Stimulated activated CD4-positive, alpha-beta T cell treated with anti-CD3 and anti-CD28 coated beads, Interleukin-2, amount 100 ng/mL, for 4 hours (primary cell): ENCODE results near the gene PLD4.

Experiments
- DNase-seq: peaks from one replicate; pipeline ENCODE4 v3.0.0-alpha.2; 2020; ENCODE audit warnings: low read depth

PLD4 gene

DNA sequence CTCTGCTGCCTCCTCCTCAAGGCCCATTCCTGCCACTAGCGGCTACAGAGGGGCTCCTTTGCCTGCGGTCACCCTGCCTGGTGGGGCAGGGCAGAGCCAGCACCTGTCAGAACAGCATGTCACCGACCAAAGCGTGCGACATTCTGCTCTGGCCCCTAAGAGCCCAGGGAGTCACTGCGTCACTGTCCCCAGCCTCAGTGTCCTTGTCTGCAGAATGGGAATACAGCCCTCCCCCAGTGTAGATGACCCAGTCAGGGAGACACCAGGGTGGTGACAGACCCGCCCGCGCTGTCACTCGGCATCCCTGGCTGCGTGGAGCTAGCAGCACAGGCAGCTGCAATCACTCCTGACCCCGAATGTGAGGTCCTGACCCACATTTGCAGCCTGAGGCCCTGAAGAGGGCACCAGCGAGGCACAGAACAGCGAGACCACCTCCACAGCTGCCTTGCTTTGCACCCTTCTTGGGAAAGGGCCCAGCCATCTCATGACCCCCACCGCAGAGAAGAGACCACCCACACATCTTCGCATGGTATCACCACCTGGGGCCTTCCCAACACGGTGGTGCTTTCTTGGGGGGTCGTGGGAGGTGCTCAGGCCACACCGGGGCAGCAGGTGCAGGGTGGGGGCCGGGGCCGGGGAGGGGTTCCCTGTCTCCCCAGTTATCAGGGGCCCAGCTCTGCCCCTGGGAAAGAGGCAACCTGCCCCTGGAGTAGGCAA is 51.0 kb downstream of the PLD4 start:
- DNase-seq: no peak

GRCh38 chr14:104976198-104977007 is 51.7 kb downstream of the PLD4 start:
- peak; percentile 74 for DNase-seq

DNA sequence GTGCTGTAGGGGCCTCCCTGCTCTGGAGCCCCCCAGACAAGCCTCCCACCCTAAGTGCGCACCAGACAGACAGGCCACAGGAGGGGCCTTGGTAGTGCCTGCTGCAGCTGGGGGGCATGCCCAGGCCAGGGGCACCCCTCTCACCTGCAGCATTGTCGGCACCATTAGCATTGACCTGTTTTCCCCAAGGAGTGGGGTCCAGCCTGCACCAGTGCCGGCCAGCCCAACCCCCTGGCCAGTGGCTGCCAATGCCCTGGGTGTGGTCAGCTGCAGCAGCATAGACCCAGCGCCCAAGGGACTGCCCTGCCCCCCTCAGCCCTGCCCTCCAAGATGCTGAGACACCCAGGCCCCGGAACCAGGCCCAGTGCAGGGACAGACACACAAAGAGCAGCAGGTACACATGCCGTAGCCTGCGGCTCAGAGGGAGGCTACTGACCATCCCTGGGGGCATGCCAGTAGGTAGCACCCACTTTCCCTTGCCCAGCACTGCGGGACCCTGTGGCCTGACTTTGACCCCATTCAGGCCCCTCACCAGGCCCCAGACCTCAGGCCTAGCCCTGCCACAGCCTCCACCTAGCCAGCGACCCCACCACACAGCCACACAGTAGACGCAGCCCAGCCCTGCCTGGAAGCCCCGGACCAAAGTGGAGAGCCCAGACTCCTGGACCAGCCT is 52.5 kb downstream of the PLD4 start:
- no peak for DNase-seq

- DNase-seq: peak; percentile 19
These were observed 53.3 kb downstream of the PLD4 start, which contains the start of gene AHNAK2 for GRCh38 chr14:104977681-104978653. TSS of gene AHNAK2 (minus strand) at chr14:104978374. CDS start at chr14:104978237, 137 bp downstream.

DNA sequence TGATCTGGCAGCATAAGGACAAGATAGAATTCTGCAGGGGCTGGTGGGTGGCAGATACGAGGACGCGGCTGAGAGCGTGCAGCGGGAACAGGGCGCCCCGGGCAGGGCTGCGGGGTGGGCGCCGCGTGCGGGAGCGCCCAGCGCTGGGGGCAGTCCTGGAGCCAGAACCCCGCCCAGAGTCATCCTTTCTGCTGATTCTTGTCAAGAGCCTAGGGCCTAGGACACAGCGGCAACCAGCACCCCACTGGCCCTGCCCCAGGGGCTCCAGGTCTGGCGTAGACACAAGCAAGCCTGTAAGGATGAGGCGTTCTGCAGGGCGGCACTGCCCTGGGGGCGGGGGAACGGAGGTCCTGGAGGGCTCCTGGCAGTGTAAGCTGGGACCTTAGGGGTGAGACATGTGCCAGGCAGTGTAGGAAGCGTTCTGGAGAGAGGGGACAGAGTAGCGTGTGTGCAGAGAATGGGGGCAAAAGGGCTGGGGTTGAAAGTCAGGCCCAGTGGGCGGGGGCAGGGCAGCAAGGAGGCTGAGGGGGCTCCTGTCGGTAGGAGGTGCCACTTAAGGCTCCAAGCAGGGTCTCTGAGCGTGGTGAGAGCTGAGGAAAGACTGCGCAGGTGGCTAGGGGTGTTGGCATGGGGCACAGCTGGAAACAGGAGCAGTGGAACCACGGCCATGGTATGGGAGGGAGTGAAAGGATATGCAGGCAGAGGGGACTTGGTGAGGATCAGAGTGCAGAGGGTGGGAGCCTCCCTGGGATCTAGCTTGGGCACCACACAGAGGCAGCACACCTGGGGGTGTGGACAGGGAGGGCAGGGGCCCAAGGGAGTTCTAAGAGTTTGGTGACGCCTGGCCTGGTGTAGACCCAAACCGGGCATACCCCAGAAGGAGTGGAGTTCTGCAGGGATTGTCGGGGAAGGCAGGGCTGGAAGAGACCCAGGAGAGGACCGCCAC is 54.3 kb downstream of the PLD4 start:
- DNase-seq: no peak

DNA sequence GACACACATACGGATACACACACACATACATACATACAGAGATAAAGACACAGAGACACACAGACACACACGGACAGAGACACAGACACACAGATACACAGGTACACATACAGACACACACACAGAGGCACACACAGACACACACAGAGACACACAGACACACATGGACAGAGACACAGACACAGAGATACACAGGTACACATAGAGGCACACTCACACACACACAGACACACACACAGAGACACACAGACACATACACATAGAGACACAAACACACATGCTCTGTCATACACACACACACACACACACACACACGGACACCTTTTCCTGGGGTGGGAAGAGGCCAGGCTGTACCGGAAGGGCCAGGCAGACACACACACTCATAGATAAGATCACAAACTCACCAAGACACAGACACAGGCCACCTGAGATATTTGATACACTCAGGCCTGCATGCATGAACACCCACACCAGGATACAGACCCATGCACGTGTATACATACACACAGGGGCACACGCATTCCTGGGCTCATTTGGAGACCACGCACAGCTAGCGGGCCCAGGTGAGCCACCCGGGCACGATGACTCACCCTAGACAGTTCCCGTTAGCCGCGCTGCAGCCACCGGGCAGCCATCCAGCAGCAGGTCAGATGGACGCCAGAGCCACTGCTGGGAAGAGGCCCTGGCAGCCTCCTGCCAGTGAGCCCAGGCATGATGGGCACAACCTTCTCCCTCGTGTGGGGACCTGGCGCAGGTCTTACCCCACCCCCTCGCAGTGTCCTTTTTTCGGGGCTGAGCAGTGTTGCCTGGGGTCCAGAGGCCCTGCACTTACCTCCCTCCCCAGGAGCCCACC is 55.3 kb downstream of the PLD4 start:
- no peak for DNase-seq

DNA sequence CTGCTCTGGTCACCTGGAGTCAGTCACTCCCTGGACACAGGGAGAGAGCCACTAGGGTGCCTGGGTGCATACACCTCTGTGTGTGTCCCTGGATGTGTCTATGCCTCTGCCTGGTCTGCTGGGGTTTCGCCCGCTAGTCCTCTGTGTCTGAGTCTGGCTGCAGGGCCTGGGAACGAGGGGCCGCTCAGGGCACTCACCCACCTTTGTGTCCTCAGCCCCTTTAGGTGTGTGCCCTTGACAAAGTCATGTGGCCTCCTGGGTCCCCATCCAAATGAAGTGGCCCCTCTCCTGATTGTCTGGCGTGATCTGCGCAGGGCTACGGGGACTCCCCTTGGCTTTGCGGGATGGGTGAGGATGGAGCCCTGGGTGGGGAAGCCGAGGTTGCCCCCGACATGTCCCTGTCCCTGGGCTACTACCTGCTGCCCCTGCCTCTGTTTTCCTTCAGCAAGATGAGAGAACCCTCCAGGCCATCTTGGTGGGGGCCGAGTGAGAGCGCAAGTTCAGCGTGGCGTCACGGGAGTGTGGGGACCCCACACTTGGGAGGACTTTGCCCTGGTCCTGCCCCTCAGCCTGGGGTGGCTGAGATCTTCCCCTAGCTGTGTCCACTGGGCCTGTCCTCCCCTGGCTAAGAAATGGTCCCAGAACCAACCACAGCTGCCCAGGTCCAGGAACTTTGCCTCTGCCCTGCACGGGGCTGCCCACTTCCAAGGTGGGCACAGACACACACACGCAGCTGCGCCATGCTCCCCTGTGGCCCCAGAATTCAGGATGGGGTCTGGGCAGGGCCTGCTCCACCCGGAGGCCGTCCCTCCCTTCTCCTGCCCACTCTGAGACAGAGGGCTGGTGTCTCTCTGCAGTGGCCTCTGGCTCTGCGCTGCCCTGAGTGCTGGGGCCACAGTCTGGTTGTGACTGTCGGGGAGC is 56.2 kb downstream of the PLD4 start:
- no peak for DNase-seq

DNA sequence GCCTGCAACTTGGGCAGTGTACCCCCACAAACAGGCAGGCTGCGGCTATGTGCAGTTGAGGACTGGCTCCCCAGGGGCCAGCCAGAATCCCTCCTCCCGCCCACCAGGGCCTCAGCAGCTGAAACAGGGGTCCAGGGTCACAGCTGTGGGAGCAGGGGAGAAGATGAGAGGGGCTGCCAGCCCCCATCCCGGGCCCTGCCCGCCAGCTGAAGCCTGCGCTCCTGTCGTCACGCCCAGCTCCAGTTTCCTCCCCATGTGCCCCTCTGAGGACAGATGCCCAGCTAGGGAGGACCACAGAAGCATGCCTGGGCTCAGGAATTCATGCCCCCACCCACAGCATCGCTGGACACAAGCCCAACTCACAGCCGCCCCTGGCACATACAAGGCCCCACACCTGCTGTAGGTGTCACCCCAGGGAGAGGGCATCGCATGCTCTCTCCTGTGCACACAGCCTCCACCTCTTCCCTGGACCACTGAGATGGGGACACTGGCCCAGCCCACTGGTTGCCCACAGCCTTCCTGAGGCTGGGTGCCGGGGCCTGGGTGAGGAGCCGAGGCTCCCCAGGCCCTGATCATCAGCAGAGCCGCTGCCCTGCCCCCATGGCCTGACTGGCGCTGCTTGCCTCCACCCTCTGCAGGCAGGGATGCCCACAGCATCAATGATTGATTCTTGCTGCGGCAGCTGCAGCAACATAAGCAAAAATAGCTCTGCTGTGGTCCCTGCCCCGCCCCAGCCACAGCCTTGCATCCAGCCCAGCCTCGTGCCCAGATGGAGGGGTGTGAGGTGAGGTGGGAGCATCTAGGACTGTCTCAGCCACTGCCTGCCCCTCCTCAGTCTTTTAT is 57.2 kb downstream of the PLD4 start:
- no peak for DNase-seq

DNA sequence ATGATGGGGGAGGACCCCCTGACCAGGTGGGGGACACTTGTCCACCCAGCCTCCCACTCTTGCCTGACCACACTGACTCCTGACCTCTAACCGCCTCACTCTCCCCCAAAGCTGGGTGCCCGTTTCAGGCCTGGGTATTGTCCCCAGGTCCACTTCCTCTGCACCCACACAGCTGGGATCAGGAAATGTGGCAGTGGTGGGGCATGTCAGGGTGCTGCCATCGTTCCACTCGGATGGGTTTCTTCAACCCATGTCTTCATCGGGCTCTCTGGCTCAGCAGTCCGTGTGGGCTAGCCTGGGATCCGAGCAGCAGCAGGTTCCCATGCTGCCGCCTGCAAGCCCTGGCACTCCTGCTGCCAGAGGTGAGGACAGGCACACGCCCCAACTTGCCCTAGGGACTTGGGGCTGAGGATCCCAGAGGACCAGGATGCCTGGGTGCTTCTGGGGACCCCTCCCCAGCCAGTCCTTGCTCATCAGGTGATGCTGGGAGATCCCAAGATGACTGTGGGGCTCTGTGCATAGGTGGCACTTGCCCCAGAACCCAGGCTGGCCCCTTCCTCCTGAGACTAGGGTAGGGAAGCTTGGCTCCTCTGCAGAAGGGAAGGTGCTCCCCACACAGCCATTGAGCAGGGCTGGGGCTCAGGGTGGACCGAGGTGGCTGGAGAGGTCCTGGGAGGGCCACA is 58.0 kb downstream of the PLD4 start:
- no peak for DNase-seq
